Inferior parietal cortex (tissue), 1 donor: ENCODE measurements around the gene FBXW9.
"Not testable (repeated sequence)": the region's sequence is repeated elsewhere in the genome, so short reads cannot be mapped to it uniquely, and the experiment has no call there.

ENCODE experiments used
- DNase-seq: peaks from one replicate; pipeline ENCODE4 v3.0.0-alpha.2; 2016; ENCODE audit errors: extremely low spot score

FBXW9 gene

GRCh38 chr19:12715102-12715501, 18.7 kb upstream of the FBXW9 start:
- no peak for DNase-seq

- DNase-seq: not testable (repeated sequence)
Observed at GRCh38 chr19:12713304-12713703, 16.9 kb upstream of the FBXW9 start.

- not testable (repeated sequence) for DNase-seq
Observed at GRCh38 chr19:12712077-12712476, 15.6 kb upstream of the FBXW9 start.

GRCh38 chr19:12711187-12711586, 14.8 kb upstream of the FBXW9 start:
- no peak for DNase-seq

- no peak for DNase-seq
Observed at GRCh38 chr19:12708641-12709040, 12.2 kb upstream of the FBXW9 start.

GRCh38 chr19:12706332-12706718, 9.9 kb upstream of the FBXW9 start:
- no peak for DNase-seq

GRCh38 chr19:12705654-12706331, 9.4 kb upstream of the FBXW9 start:
- DNase-seq: no peak

- DNase-seq: no peak
Observed at GRCh38 chr19:12705169-12705568, 8.7 kb upstream of the FBXW9 start.

GRCh38 chr19:12703046-12703445, 6.6 kb upstream of the FBXW9 start:
- no peak for DNase-seq

GRCh38 chr19:12701596-12702282, 5.3 kb upstream of the FBXW9 start:
- no peak for DNase-seq

- no peak for DNase-seq
Observed at GRCh38 chr19:12698138-12698537, 1.7 kb upstream of the FBXW9 start.

GRCh38 chr19:12697425-12697824, 994 bp upstream of the FBXW9 start:
- DNase-seq: not testable (repeated sequence)

GRCh38 chr19:12695997-12696365, 450 bp downstream of the FBXW9 start:
- no peak for DNase-seq

- no peak for DNase-seq
Observed at GRCh38 chr19:12695514-12695913, 917 bp downstream of the FBXW9 start.

GRCh38 chr19:12695096-12695495, 1.3 kb downstream of the FBXW9 start:
- DNase-seq: no peak

- DNase-seq: no peak
Observed at GRCh38 chr19:12694641-12695040, 1.8 kb downstream of the FBXW9 start.

GRCh38 chr19:12692960-12693359, 3.5 kb downstream of the FBXW9 start:
- no peak for DNase-seq

GRCh38 chr19:12689581-12690216, 6.7 kb downstream of the FBXW9 start:
- DNase-seq: no peak

GRCh38 chr19:12689012-12689411, 7.4 kb downstream of the FBXW9 start:
- DNase-seq: no peak

GRCh38 chr19:12687496-12688196, 8.8 kb downstream of the FBXW9 start, which contains the start of gene GNG14:
TSS of gene GNG14 (plus strand) at chr19:12687998. CDS start at chr19:12688049, 51 bp downstream.
- DNase-seq: no peak

GRCh38 chr19:12685831-12686230, 10.6 kb downstream of the FBXW9 start:
- no peak for DNase-seq
